NCI-H526 (cell line): ENCODE results near the gene NRP2.
A peak's percentile ranks its signal among the peaks of the same experiment; 100 is the strongest.

Experiments used
- DNase-seq, 2 experiments: peaks; one replicate each; lab custom pipeline; 2025; lab: John Stamatoyannopoulos, UW

The NRP2 gene

DNA sequence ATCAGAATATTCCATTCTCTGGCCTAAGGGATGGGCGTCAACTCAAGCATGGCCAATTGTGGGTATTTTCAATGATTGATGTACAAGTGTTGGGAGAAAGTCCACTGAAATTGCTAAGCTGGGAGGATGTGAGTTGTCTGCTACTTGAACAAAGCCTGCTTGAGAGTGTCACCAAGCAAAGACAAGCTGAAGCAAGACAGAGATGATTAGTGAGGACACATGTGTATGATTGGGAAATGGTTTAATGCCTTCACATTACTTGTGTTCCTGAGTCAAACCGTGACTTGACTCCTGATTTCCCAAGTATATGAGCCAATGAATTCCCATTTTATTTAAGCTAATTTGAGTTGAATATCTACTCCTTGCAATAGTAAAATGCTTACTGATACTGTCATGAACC is 23.7 kb upstream of the NRP2 start:
- no peak for DNase-seq

GRCh38 chr2:205659922-205660321 is 22.4 kb upstream of the NRP2 start:
- DNase-seq = no peak

- DNase-seq = no peak
Observed at GRCh38 chr2:205660521-205661124, 21.7 kb upstream of the NRP2 start.

DNA sequence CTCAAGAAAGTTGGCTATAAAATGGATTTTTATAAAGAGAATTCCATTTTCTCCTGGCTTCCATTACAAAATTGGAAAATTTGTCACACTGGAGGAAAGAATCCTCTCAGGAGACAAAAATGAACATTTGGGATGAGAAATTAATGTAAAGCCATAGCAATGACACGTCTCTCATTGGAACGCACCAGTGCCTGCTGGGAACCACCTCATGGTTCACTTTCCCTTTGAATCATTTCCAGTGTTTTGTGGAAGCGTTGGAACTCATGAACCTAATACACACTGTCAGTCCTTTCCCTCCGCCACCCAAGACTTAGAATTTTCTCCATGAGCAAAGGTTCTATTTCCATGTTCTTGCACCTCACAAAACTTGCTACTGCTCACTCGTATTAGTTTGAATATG is 21.0 kb upstream of the NRP2 start:
- no peak for DNase-seq

GRCh38 chr2:205662206-205662965 is 19.9 kb upstream of the NRP2 start:
- DNase-seq = no peak

DNA sequence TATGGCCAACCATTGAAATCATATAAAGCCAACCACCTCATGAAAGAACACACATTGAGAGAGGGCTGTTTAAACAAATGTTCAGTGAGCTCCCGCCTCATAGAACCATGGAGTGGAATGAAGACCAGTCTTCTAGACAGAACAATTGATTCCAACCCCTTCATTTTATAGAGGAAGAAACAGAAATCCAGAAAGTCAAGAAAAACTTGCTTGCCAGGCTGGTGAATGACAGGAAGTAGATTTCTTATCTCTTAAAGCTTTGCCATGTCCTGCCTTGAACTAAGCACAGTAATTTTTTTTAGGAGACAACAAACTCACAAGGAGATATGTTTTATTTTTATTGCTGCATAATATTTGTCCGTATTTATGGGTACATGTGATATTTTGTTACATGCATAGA is 16.5 kb upstream of the NRP2 start:
- DNase-seq = no peak

GRCh38 chr2:205670292-205670691 is 12.0 kb upstream of the NRP2 start:
- no peak for DNase-seq

DNA sequence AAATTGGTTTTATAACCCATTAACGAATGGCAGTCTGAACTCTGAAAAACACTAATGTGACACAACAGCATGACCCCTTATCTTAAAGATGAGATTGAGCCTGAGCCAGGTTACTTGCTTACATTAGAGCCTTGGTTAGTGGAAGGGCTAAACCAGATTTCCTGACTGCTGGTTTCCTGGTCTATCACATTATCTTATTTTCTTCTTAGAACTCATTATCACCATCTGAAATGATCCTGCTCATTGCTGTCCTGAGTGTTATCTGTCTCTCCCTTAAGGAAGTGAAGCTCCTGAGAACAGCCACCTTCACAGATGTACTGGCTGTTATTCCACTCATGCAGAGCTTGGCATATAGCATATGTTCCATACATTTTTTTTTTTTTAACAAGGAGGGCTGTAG is 9.0 kb upstream of the NRP2 start:
- DNase-seq = no peak

- peak; percentile 48 to 71 for DNase-seq
Observed at GRCh38 chr2:205675861-205676516, 6.3 kb upstream of the NRP2 start.

DNA sequence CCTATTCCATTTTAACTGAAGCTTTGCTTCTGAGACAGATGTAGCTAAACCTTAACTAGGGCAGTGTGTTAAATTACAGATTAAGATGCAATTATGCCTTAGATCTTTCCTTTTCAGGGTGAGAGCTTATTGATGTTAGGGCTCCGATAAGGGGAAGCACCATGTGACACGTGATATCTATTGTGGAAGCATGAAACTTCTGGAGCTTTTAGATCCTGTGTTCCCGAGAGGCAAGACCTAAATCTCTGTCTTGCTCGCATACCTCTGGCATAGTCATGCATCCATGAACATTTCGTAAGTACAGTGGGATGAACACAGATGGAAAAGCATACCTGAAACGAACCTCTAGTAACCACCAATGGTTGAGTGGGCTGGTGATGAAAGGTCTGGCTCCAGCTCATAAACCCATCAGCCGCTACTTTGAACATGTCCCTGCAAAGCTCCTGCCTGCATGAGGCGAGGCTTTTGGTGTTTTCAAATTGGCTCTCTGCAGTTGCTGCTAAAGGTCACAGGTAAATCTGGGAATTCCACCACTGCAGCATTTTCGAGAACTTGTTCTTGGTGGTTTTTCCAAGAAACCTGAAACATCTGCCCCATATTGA is 3.7 kb upstream of the NRP2 start:
- DNase-seq = no peak

- peak; percentile 57 to 69 for DNase-seq
Observed at GRCh38 chr2:205679410-205680009, 2.8 kb upstream of the NRP2 start.

DNA sequence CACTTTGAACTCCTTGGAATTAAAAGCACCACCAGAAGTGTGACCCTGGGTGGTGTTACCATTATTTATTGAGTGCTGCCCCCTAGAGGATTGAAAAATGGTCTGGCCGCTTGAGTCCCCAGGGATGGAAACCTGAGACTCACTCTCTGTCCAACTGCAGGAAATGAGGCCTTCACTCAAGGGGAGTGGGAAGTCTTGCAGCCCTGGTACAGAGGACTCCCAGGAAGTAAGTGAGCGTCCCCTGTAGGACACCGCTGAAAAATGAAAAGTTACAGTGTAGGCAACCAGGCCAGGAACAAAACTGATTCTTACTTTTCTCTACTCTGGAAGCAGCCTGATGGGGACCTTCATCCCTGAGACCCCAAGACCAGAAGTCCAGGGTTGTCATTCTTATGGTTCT is 2.2 kb upstream of the NRP2 start:
- DNase-seq = peak; percentile 91 to 97

- DNase-seq = no peak
Observed at GRCh38 chr2:205680903-205681302, 1.4 kb upstream of the NRP2 start.

DNA sequence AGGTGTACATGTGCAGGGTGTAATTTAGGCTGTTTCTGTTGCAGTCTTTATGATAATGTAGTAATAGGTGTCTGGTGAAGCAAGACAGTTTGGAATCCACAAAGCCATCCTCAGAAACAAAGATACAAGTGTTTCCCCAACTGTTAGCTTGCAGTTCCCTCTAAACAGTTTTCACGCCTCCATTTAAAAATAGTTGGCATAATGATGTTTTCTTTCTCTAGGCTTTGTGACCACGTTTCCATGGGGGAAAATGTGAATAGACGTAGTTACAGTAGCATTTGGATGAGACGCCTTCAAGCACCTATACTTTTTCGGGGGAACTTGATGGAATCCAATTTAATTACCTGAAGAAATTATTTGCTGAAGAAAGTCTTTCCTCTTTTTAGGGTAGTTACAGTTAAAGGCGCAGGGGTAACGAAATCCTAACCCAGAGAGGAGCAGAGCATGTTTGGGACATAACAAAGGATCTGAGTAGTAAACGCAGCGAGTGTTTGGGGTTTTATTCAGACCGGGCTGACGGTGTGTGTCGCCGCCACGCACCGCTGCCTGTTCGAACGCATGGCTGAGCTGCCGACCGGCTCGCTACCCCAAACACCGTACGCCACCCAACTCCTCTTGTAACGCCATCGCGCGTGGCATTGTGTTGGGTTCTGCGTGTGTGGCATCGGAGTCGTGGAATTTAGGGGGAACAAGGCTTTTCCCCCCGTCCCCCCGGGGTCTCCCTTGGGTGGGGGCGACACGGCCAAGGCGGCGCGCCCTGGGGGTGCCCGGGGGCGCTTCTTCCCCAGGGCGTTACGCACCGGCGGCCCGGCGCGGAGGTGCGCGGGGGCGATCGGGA is 681 bp upstream of the NRP2 start:
- peak in 1 of 2 experiments; percentile 56 for DNase-seq

DNA sequence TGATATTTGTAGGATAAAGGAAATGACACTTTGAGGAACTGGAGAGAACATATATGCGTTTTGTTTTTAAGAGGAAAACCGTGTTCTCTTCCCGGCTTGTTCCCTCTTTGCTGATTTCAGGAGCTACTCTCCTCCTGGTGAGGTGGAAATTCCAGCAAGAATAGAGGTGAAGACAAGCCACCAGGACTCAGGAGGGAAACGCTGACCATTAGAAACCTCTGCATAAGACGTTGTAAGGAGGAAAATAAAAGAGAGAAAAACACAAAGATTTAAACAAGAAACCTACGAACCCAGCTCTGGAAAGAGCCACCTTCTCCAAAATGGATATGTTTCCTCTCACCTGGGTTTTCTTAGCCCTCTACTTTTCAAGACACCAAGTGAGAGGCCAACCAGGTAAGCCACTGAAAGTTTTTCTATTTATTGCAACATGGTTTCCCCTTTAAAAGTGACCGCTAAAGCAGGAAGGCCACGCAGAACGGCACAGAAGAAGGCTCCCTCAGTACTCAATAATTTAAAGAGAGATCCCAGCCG is 735 bp downstream of the NRP2 start:
- no peak for DNase-seq

GRCh38 chr2:205683502-205684367 is 1.4 kb downstream of the NRP2 start:
- no peak for DNase-seq

DNA sequence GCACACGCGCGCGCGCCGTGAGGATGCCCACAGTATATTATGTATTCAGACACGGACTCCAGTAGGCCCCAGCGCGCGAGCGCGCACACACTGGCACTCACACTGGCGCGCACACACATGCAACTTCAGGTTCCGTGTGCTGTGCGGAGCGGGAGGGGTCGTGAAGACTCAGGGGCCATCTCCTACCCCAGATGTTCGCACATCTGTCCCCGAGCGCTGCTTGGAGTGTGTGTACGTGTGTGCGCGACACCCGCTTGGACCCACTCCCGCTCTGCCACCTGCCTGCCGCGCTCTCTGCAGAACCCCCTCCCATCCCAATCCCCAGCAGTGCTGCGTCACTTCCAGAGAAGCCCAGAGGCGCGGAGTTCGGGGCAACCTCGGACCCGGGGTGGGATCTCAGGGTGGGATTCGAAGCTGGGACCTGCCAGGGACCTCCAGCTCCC is 2.6 kb downstream of the NRP2 start:
- DNase-seq = peak in 1 of 2 experiments; percentile 31

GRCh38 chr2:205685314-205686055 is 3.2 kb downstream of the NRP2 start:
- DNase-seq = peak in 1 of 2 experiments; percentile 69

DNA sequence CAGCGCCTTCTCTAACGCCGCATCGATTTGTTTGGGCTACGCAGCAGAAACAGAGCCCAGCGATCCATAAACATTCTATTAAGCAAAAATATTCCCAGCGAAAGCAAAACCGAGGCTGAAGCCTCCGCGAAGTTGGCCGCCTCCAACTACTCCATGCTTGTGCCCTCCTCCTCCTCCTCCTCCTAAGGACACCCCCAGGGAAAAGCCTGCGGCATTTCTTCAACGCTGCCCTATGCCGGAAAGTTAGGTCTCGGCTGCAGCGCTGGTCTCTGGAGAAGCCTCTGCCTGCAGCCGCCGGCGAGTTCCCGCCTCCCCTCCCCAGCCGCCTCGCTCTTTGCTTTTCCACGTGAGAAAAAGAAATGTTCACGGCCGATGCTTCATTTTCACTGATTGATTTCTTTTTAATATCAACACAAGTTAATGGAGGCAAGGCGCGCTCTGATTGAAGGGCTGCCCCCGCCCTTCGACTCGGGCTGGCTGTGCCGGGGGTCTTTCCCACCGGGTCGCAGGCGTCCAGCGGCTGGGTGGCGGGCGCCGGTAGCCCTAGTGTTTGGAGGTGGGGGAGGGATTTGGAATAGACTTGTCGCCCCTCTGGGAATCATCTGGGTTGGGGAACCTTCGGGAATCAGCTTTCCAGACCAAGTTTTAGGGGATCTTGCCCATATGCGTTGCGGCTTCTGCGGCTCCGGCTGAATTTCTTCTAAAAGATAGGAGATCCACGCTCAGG is 3.9 kb downstream of the NRP2 start:
- DNase-seq = peak in 1 of 2 experiments; percentile 60
